ENCODE results near the gene TMEM132C.

GRCh38 chr12:128418944-128419343 is 152.0 kb downstream of the TMEM132C start:
- no peak for TF ChIP-seq ZNF133 (tag by site-specific recombination; IDR thresholded peaks at IDR 0.05)
- TF ChIP-seq REST (tag by site-specific recombination; IDR thresholded peaks at IDR 0.05): no peak
- TF ChIP-seq TCF7L2 (IDR thresholded peaks at IDR 0.05; ENCODE audit: borderline replicate concordance, low read depth, low read length): no peak
- TF ChIP-seq ZNF785 (tag by site-specific recombination; IDR thresholded peaks at IDR 0.05): no peak
- TF ChIP-seq ZNF121 (tag by site-specific recombination; IDR thresholded peaks at IDR 0.05): no peak
- no peak for TF ChIP-seq ZBTB11 (tag by site-specific recombination; conservative IDR thresholded peaks at IDR 0.05; ENCODE audit: low read depth)
- TF ChIP-seq BCL11A (tag by site-specific recombination; IDR thresholded peaks at IDR 0.05; ENCODE audit: low read depth): no peak
- TF ChIP-seq ZNF148 (tag by site-specific recombination; IDR thresholded peaks at IDR 0.05; ENCODE audit: borderline replicate concordance): no peak
- no peak for TF ChIP-seq CTCF (tag by site-specific recombination; IDR thresholded peaks at IDR 0.05)
- no peak for TF ChIP-seq TRIM28 (IDR thresholded peaks at IDR 0.05; ENCODE audit: borderline replicate concordance, low read length)
- no peak for TF ChIP-seq ZBTB20 (tag by site-specific recombination; IDR thresholded peaks at IDR 0.05)
- no peak for TF ChIP-seq ZNF16 (tag by site-specific recombination; IDR thresholded peaks at IDR 0.05; ENCODE audit: low read depth)
- no peak for TF ChIP-seq SP2 (tag by site-specific recombination; IDR thresholded peaks at IDR 0.05)

Data from HEK293 (cell line).